Transverse colon (tissue), 4 donors: ENCODE results near the gene TMEM132E. TPM values are rescaled to one million over a fixed set of nuclear protein-coding genes. Genes with fewer than 3 reads are reported as not detected.

Experiments used
- DNase-seq: peaks from one replicate; pipeline ENCODE4 v3.0.0-alpha.2; 2019
- H3K27ac ChIP-seq, 4 donors: fragments of 200-600 bp; sonication (generic); 2 replicates each; pipeline ENCODE4 v1.5.1; 2016 to 2018; ENCODE audit warnings: inconsistent platforms in 4 of 4
- H3K27me3 ChIP-seq: fragments of 200-600 bp; sonication (generic); 2 replicates; pipeline ENCODE4 v1.5.1; 2017; ENCODE audit warnings: inconsistent platforms
- H3K36me3 ChIP-seq, 4 donors: fragments of 200-600 bp; sonication (generic); 2 replicates each; pipeline ENCODE4 v1.5.1; 2017 to 2019; ENCODE audit warnings: inconsistent platforms in 4 of 4
- H3K4me1 ChIP-seq, 4 donors: fragments of 200-600 bp; sonication (generic); 2 replicates each; pipeline ENCODE4 v1.5.1; 2017 to 2020; ENCODE audit warnings: inconsistent platforms in 4 of 4
- H3K4me3 ChIP-seq, 4 donors: fragments of 200-600 bp; sonication (generic); 1 replicate in 1 of 4; 2 replicates in 3 of 4; pipeline versions ENCODE4 v1.5.1 to v1.6.1; 2017 to 2019; ENCODE audit warnings: inconsistent platforms in 4 of 4
- H3K9me3 ChIP-seq, 2 donors: fragments of 200-600 bp; sonication (generic); 2 replicates each; pipeline ENCODE4 v1.5.1; 2017 to 2019; ENCODE audit warnings: inconsistent platforms in 2 of 2
- EP300 ChIP-seq: sonication (generic); formaldehyde crosslinking; IDR thresholded peaks from one replicate; pipeline ENCODE4 v1.6.1; 2017; ENCODE audit warnings: antibody characterized with exemption, low read depth
- POLR2A ChIP-seq: fragments of 450-650 bp; IDR thresholded peaks from one replicate; pipeline ENCODE4 v1.6.1; 2016; ENCODE audit warnings: antibody characterized with exemption, mild to moderate bottlenecking, moderate library complexity
- POLR2AphosphoS5 ChIP-seq, 3 donors: sonication (generic); formaldehyde crosslinking; IDR thresholded peaks; one replicate each; pipeline ENCODE4 v1.6.1; 2016; ENCODE audit warnings: antibody characterized with exemption in 3 of 3
- WGBS, 2 donors: methylation state at CpG; one replicate each; pipeline ENCODE4 v1.1.5; 2018; ENCODE audit warnings: low coverage in 1 of 2; 5-methylcytosine and 5-hydroxymethylcytosine counted together
- in situ Hi-C, 4 donors: fragments of 200-750 bp; cut with MboI; loops; one replicate each; pipeline versions ENCODE4 v1.15.0 to v1.15.1; 2017; ENCODE audit warnings: low sequenced_read_pairs in 3 of 4, low pct_ligation_motif_present in 1 of 4, low pct_unique_long_range_greater_than_20kb in 1 of 4
- intact Hi-C: fragments of 100-400 bp; cut with DNase I; formaldehyde crosslinking; loops from one replicate; pipeline ENCODE4 v1.15.1; 2023; ENCODE audit warnings: low total_unique reads
- total RNA-seq, 4 donors: library from RNA; depleted of rRNA; stranded (reverse); fragments of >200 nt; gene quantifications; one replicate each; pipeline ENCODE4 v1.1.0, GENCODE V29; 2016
- TF ChIP-seq, protein P1 (sequence below), 5 experiments: fragments of 200-600 bp in 3 of 5; fragments of 450-650 bp in 2 of 5; sonication (generic) in 3 of 5; IDR thresholded peaks; 1 replicate in 2 of 5; 2 replicates in 3 of 5; pipeline ENCODE4 v1.5.1; 2016 to 2017; ENCODE audit warnings: antibody characterized with exemption in 5 of 5, inconsistent platforms in 3 of 5, mild to moderate bottlenecking in 2 of 5, moderate library complexity in 1 of 5

TMEM132E gene
- total RNA-seq, 4 donors from 2014 or later = not detected

DNA sequence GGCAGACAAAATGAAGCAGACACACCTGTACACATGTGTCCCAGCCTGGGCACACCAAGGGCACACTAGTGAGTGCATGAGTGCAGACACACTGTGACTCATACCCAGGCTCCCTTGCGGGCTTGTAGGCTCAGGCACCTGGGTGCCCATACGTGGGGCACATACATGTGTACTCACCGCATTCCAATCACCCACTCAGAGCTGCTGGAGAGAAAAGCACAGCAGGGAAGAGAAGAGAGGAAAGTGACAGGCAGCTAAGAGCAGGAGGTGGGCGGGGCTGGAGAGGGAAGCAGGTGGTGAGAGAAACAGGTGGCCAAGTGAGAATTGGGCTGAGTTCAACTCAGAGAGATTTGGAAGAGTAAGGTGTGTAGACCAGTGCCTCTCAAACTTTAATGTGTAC is 54.0 kb downstream of the TMEM132E start:
- DNase-seq = no peak
- Histone ChIP-seq H3K27me3 (peaks cover 26% of the 10 kb centered on the region), H3K27ac (no peak overlapping the region), H3K9me3 (no peaks in the 10 kb centered on the region), H3K36me3 (no peaks in the 10 kb centered on the region), H3K4me1 (peaks cover 0 to 7% (median 3%) of the 10 kb centered on the region in 4 donors), H3K4me3 (no peak overlapping the region)
- in situ Hi-C loops (loop anchor here in 2 of 4 donors (10.0 to 25.0 kb wide), 2 partner anchors 209 to 221 kb away; no protein-coding TSS in a partner anchor), intact Hi-C loops (loop anchor here (2.0 kb wide), 1 partner anchor 213 kb away; no protein-coding TSS in a partner anchor)
- TF ChIP-seq POLR2AphosphoS5 (IDR thresholded peaks at IDR 0.05) (no peak), POLR2A (no peak), EP300 (no peak)
- TF ChIP-seq, protein P1, sequence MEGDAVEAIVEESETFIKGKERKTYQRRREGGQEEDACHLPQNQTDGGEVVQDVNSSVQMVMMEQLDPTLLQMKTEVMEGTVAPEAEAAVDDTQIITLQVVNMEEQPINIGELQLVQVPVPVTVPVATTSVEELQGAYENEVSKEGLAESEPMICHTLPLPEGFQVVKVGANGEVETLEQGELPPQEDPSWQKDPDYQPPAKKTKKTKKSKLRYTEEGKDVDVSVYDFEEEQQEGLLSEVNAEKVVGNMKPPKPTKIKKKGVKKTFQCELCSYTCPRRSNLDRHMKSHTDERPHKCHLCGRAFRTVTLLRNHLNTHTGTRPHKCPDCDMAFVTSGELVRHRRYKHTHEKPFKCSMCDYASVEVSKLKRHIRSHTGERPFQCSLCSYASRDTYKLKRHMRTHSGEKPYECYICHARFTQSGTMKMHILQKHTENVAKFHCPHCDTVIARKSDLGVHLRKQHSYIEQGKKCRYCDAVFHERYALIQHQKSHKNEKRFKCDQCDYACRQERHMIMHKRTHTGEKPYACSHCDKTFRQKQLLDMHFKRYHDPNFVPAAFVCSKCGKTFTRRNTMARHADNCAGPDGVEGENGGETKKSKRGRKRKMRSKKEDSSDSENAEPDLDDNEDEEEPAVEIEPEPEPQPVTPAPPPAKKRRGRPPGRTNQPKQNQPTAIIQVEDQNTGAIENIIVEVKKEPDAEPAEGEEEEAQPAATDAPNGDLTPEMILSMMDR (IDR thresholded peaks at IDR 0.05) = no peak
- WGBS, 2 donors = 0 to 35% methylated on average over 1 to 3 of the region's 4 CpGs

DNA sequence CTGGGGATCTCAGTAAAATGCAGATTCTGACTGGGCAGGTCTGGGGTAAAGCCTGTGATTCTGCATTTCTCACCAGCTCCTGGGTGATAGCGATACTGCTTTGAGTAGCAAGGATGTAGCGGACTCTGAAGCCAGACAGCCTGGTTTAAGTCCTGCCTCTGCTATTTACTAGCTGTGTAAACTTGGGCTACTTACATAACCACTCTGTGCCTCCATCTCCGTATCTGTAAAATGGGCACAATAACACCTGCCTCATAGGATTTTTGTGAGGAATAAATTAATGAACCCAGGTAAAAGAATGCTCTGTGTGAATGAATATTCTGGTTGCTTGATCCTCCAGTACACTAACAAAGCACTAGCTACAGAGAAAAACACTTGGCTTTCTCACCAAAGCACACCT is 54.4 kb downstream of the TMEM132E start:
- 80 to 88% methylated on average over 2 to 3 of the region's 3 CpGs for WGBS, 2 donors
- TF ChIP-seq POLR2A = no peak
- TF ChIP-seq POLR2AphosphoS5 (IDR thresholded peaks at IDR 0.05) = no peak
- TF ChIP-seq, protein P1 (IDR thresholded peaks at IDR 0.05) = no peak
- TF ChIP-seq EP300 = no peak
- Histone ChIP-seq H3K27me3 (peaks cover 26% of the 10 kb centered on the region), H3K27ac (no peak overlapping the region), H3K4me1 (peaks cover 0 to 7% (median 3%) of the 10 kb centered on the region in 4 donors), H3K36me3 (no peaks in the 10 kb centered on the region), H3K4me3 (no peak overlapping the region), H3K9me3 (no peaks in the 10 kb centered on the region)
- intact Hi-C loops = loop anchor here (2.0 kb wide), 1 partner anchor 213 kb away; no protein-coding TSS in a partner anchor
- in situ Hi-C loops = loop anchor here in 2 of 4 donors (10.0 to 25.0 kb wide), 2 partner anchors 209 to 221 kb away; no protein-coding TSS in a partner anchor
- DNase-seq = no peak

DNA sequence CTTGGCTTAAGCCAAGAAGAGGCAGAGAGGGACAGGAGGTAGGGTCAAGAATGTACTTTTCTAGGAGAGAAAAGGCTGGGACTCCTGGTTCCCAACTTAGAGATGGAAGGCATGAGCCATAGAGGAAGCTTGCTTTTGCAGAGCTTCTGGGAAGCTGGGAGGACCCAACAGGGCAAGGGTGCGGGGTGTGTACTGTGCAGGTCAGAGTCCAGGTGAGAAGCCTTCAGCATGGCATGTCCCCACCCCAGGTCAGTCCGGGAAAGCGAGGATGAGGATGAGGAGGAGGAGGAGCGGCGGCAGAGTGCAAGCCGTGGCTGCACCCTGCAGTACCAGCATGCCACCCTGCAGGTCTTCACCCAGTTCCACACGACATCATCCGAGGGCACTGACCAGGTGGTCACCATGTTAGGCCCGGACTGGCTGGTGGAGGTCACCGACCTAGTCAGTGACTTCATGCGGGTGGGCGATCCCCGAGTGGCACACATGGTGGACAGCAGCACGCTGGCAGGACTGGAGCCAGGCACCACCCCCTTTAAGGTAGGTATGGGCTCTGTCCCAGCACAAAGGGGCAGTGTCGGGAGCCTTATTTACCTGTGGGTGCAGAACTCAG is 55.3 kb downstream of the TMEM132E start:
- Histone ChIP-seq H3K27ac (no peak overlapping the region), H3K36me3 (no peaks in the 10 kb centered on the region), H3K4me1 (peaks cover 0 to 7% (median 3%) of the 10 kb centered on the region in 4 donors), H3K27me3 (peaks cover 35% of the 10 kb centered on the region), H3K4me3 (no peak overlapping the region), H3K9me3 (no peaks in the 10 kb centered on the region)
- TF ChIP-seq, protein P1 (IDR thresholded peaks at IDR 0.05) = no peak
- TF ChIP-seq EP300 (no peak), POLR2AphosphoS5 (IDR thresholded peaks at IDR 0.05) (no peak), POLR2A (no peak)
- in situ Hi-C loops (loop anchor here in 3 of 4 donors (5.0 to 25.0 kb wide), 3 partner anchors 210 to 222 kb away; no protein-coding TSS in a partner anchor), intact Hi-C loops (no loop called here)
- no peak for DNase-seq
- WGBS, 2 donors = 30 to 69% methylated on average over 2 to 14 of the region's 15 CpGs

DNA sequence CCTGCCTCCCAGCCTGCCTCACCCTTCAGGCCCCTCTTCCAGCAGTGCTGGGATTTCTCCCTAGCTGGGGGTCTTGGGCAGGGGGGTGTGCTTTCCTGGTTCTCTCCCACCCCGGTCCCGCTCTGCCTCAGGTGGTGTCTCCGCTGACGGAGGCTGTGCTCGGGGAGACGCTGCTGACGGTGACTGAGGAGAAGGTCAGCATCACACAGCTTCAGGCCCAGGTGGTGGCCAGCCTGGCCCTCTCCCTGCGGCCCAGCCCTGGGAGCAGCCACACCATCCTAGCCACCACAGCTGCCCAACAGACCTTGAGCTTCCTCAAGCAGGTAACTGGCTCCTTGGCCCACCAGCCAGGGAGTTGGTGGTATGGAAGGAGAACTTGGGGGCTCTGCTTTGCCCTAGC is 56.5 kb downstream of the TMEM132E start:
- no peak for TF ChIP-seq POLR2A
- TF ChIP-seq, protein P1 (IDR thresholded peaks at IDR 0.05) = no peak
- TF ChIP-seq POLR2AphosphoS5 (IDR thresholded peaks at IDR 0.05) = no peak
- no peak for TF ChIP-seq EP300
- WGBS, 2 donors = 90% methylated on average over 8 of the region's 8 CpGs; no CpG with 5 or more reads in 1 of the 2 donors
- H3K4me1 ChIP-seq = peaks cover 0 to 7% (median 3%) of the 10 kb centered on the region in 4 donors
- no peak overlapping the region for H3K4me3 ChIP-seq
- no peak overlapping the region for H3K27ac ChIP-seq
- peaks cover 38% of the 10 kb centered on the region for H3K27me3 ChIP-seq
- DNase-seq = no peak
- H3K9me3 ChIP-seq = no peaks in the 10 kb centered on the region
- in situ Hi-C loops (loop anchor here in 3 of 4 donors (5.0 to 25.0 kb wide), 3 partner anchors 211 to 224 kb away; no protein-coding TSS in a partner anchor), intact Hi-C loops (no loop called here)
- H3K36me3 ChIP-seq = no peaks in the 10 kb centered on the region
